DMS53 treated with DMSO at 0.1 percent for 48 hours (cell line): ENCODE results near the gene IL22RA1.

Experiments used
- DNase-seq: peaks from one replicate; lab custom pipeline; 2025; ENCODE audit not compliant: unreplicated experiment; lab: John Stamatoyannopoulos, UW

Gene IL22RA1

GRCh38 chr1:24142546-24143534, at the start of gene IL22RA1:
Gene IL22RA1 (minus strand): TSS chr1:24143140. CDS start chr1:24143082, 58 bp downstream.
- DNase-seq, result no peak

DNA sequence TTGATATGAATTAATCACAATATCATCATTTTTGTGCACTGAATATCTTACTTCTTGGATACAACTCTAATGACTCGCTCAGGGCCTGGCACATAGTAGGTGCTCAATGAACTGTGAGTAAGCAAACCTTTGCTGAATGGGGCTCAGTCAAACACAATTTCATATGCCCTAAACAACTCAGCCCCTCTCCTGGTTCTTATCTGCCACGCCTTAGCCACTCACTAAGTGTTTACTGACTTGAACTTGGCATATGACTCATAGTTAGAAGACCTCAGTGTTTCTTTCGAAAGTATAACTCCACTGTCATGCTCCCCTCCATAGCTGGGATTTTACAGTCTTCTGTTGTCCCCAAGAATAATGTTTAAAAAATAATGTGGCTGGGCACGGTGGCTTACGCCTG, 48.9 kb upstream of the IL22RA1 start:
- DNase-seq, result no peak

DNA sequence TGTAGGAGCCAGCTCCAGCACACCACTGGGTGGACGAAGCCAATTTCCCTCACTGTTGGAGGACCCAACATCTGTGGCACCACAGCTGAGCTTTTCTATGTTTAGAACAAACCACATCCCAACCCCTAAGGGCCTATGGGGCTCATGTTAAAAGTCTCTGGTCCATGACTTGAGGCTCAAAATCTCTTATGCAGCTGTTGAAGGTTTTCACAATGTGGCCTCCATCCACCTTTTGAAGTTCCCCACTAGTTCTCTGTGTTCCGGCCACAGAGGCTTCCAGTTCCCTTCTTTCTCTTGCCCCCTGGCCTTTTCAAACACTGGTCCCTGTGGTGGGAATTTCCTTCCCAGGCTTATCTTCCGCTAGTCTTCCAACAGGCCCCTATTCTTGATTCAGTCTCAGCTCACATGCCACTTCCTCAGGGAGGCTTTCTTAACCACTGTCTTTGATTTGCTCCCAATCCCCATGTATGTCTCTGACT, 48.1 kb upstream of the IL22RA1 start:
- no peak for DNase-seq

GRCh38 chr1:24189528-24189927, 46.6 kb upstream of the IL22RA1 start:
- DNase-seq, result no peak

GRCh38 chr1:24186993-24187790, 44.3 kb upstream of the IL22RA1 start, which contains the start of gene IFNLR1:
Gene IFNLR1 (minus strand): TSS chr1:24187289. CDS start chr1:24187248, 41 bp downstream.
- DNase-seq, result peak; percentile 60

GRCh38 chr1:24186711-24186992, 43.7 kb upstream of the IL22RA1 start:
- DNase-seq, result no peak

DNA sequence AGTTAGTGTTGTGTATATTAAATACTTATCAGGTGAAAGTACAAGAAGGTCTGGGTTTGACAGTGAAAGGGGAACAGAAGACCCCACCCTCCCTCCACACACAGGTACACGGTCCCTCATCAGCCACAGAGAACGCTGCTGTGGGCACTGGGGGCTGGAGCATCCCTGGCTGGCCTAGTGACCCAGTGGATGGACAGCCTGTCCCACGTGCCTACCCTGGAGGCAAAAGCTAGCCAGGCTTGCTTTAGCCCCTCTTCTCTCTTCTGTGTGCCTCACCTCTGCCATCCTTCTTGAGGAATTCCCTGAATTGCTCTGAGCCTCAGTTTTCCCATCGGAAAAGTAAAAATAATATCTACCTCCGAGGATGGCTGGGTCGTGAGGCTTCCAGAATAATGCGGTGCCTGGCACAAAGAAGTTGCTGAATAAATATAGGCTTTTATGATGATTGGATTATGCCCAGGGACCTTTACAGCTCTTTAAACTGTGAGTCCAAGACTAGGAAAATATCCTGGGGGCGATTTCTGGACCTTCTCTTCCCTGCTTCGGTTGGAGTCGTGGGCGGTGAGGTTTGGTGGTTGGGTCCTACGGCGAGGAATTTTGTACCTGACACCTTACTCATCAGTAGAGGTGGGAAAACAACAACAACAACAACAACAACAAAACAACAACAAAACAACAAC, 43.2 kb upstream of the IL22RA1 start:
- DNase-seq, result no peak

GRCh38 chr1:24185076-24185475, 42.1 kb upstream of the IL22RA1 start:
- DNase-seq, result no peak

DNA sequence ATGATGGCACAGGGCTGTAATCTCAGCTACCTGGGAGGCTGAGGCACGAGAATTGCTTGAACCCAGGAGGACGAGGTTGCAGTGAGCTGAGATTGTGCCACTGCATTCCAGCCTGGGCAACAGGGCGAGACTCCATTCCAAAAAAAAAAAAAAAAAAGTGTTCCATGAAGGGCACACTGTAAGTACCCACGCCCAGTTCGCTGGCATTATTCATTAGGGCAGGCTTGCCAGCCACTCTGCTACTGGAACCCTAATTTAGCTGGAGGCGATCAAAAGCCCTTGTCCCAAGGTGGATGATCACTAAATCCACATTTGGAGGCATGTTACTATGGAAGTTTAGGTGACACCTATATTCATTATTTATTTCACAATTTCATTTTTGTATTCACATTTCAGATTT, 39.1 kb upstream of the IL22RA1 start:
- no peak for DNase-seq

- no peak for DNase-seq
Observed at GRCh38 chr1:24181619-24182018, 38.7 kb upstream of the IL22RA1 start.

- DNase-seq, result no peak
Observed at GRCh38 chr1:24180676-24181075, 37.7 kb upstream of the IL22RA1 start.

GRCh38 chr1:24179251-24179840, 36.4 kb upstream of the IL22RA1 start:
- DNase-seq, result no peak

DNA sequence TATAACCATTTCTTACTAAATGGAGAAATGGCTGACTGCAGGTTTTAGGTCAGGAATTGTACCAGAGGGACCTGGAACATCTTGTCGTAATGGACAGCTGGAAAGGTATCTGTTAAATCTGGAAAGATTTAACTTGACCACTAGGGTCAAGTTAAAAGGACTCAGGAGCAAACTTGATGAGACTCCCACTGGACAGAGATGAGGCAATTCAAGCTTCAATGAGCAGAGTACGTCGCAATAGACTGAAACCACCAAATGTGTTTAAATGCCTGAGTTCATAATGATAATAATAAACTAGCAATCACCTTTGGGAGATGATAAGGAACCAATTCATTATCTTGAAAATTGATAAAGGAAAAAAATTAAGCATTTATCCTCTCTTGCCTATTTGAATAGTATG, 35.5 kb upstream of the IL22RA1 start:
- DNase-seq, result no peak

GRCh38 chr1:24177161-24177560, 34.2 kb upstream of the IL22RA1 start:
- no peak for DNase-seq

GRCh38 chr1:24175033-24175755, 32.3 kb upstream of the IL22RA1 start:
- DNase-seq, result no peak

GRCh38 chr1:24173638-24174575, 31.0 kb upstream of the IL22RA1 start:
- DNase-seq, result no peak

DNA sequence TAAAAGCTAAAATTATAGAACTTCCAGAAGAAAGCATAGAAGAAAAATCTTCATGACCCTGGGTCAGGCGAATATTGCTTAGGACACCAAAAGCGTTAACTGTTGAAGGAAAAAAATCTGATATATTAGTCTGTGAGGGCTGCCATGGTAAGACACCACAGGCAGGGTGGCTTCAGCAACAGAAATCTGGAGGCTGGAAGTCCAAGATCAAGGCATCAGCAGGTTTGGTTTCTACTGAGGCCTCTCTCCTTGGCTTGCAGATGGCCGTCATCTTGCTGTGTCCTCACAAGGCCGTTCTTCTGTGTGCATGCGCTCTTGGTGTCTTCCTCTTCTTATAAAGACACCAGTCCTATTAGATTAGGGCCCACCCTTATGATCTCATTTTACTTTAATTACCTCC, 29.7 kb upstream of the IL22RA1 start:
- no peak for DNase-seq

DNA sequence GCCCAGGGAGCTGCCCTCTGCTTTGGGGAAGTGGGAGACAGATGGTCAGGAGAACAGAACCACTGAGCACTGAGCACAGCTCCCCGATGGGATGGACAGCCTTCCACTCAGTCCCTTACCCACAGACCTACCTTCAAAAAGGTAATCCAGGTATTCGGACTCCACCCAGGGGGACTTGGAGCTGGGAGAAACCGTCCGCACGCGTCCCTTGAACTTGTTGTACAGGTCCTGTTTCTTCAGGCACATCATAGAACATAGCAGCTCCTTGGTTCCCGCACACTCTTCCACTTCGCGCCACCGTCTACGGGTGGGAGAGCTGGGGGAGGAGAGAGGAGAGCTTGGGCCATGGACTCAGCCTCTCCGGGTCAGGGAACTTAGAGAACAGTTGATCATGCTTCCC, 26.3 kb upstream of the IL22RA1 start:
- no peak for DNase-seq

- DNase-seq, result no peak
Observed at GRCh38 chr1:24168245-24168644, 25.3 kb upstream of the IL22RA1 start.
